ENCODE measurements around the gene OLFM2.

DNA sequence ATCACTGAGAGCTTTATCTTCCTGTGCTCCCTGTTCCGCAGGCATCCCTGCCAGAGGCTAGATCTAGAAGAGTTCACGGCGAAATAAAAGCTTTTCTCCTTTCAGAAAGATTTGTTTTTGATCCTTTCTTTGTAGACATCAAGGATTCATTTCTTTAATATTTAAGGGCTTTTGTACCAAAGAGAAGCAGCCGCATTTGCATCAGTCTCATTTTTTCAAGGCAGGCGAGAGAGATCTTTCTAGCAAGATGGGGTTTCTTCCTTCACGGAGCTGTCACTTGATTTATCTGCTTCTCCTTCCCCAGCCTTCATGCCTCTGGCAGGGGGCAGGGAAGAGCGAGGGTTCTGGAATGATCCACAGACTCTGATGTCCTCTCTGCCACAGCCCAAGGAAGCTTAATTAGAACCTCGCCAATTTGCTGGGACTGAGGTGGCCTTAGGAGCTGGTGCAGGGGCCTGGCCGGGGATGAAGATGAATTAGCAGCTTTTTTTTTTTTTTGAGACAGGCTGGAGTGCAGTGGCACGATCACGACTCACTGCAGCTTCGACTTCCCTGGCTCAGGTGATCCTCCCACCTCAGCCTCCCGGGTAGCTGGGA, 61.2 kb downstream of the OLFM2 start:
- TF ChIP-seq, protein P1, sequence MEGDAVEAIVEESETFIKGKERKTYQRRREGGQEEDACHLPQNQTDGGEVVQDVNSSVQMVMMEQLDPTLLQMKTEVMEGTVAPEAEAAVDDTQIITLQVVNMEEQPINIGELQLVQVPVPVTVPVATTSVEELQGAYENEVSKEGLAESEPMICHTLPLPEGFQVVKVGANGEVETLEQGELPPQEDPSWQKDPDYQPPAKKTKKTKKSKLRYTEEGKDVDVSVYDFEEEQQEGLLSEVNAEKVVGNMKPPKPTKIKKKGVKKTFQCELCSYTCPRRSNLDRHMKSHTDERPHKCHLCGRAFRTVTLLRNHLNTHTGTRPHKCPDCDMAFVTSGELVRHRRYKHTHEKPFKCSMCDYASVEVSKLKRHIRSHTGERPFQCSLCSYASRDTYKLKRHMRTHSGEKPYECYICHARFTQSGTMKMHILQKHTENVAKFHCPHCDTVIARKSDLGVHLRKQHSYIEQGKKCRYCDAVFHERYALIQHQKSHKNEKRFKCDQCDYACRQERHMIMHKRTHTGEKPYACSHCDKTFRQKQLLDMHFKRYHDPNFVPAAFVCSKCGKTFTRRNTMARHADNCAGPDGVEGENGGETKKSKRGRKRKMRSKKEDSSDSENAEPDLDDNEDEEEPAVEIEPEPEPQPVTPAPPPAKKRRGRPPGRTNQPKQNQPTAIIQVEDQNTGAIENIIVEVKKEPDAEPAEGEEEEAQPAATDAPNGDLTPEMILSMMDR (IDR thresholded peaks at IDR 0.05 in 4 of 5, conservative IDR thresholded peaks at IDR 0.05 in 1 of 5): no peak
- TF ChIP-seq POLR2A (IDR thresholded peaks at IDR 0.05): no peak
